HG02642 (cell line): Measurements from ENCODE around the gene VRTN.

Source experiments
- ATAC-seq: cut with Tn5 transposase; IDR thresholded peaks from one replicate; pipeline ENCODE4 v1.9.1; 2021; ENCODE audit warnings: mild to moderate bottlenecking; ENCODE audit not compliant: unreplicated experiment, poor library complexity

Gene VRTN

GRCh38 chr14:74391479-74391878 is 43.2 kb downstream of the VRTN start:
- no peak for ATAC-seq

GRCh38 chr14:74392616-74393570 is 44.6 kb downstream of the VRTN start:
- ATAC-seq = no peak

GRCh38 chr14:74394549-74394948 is 46.3 kb downstream of the VRTN start:
- no peak for ATAC-seq

GRCh38 chr14:74395094-74395493 is 46.8 kb downstream of the VRTN start:
- no peak for ATAC-seq

GRCh38 chr14:74400031-74400685 is 51.9 kb downstream of the VRTN start:
- no peak for ATAC-seq

GRCh38 chr14:74400919-74401503 is 52.7 kb downstream of the VRTN start:
- no peak for ATAC-seq

- ATAC-seq = peak; percentile 73
Measured at GRCh38 chr14:74401504-74402241, 53.4 kb downstream of the VRTN start.

- no peak for ATAC-seq
Measured at GRCh38 chr14:74402401-74403251, 54.4 kb downstream of the VRTN start.

- no peak for ATAC-seq
Measured at GRCh38 chr14:74403619-74404417, 55.5 kb downstream of the VRTN start.

- ATAC-seq = no peak
Measured at GRCh38 chr14:74404435-74404834, 56.2 kb downstream of the VRTN start.

GRCh38 chr14:74405663-74406062 is 57.4 kb downstream of the VRTN start:
- ATAC-seq = no peak

GRCh38 chr14:74407021-74407800 is 58.9 kb downstream of the VRTN start:
- no peak for ATAC-seq

- no peak for ATAC-seq
Measured at GRCh38 chr14:74407801-74408154, 59.5 kb downstream of the VRTN start.

- ATAC-seq = no peak
Measured at GRCh38 chr14:74408870-74409269, 60.6 kb downstream of the VRTN start.

- ATAC-seq = no peak
Measured at GRCh38 chr14:74409441-74409840, 61.2 kb downstream of the VRTN start.
